Measurements from ENCODE around the gene POLR3K.
"Not testable (repeated sequence)": the region's sequence is repeated elsewhere in the genome, so short reads cannot be mapped to it uniquely, and the experiment has no call there.

The POLR3K gene

DNA sequence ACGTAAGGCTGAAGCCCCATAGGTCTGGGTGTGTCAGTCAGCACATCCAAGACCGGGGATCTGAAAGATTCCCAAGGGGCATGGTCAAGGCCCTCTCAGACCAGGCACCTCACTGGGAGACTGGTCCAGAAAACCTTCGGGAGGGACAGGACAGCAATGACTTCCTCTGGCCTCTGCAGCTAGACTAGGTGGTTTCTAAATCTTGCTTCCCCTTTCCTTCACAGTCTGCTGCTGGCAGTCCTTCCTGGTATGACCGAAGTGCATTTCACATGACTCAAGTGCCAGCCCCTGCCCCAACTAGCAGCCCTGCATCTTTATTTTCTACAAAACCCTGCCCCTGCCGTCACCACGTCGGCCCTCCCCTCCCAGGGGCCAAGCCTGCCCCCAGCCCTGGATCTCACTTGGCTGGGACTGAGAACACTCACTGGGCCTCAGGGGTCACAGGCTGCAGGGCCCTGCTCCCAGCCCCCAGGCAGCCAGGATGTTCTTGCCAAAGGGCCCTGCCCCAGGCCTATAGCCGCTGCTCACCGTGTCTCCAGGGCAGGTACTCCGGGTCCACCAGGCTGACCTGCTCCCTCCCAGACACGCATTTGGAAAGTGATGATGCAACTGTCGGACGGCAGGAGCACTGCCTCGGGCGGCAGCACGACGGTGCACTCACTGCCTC lies 18.3 kb downstream of the POLR3K start:
- Histone ChIP-seq H3K27ac (no peak overlapping the region), H3K4me3 (no peak overlapping the region)
- no peak for DNase-seq (ENCODE audit: low spot score)
- TF ChIP-seq, protein P1, sequence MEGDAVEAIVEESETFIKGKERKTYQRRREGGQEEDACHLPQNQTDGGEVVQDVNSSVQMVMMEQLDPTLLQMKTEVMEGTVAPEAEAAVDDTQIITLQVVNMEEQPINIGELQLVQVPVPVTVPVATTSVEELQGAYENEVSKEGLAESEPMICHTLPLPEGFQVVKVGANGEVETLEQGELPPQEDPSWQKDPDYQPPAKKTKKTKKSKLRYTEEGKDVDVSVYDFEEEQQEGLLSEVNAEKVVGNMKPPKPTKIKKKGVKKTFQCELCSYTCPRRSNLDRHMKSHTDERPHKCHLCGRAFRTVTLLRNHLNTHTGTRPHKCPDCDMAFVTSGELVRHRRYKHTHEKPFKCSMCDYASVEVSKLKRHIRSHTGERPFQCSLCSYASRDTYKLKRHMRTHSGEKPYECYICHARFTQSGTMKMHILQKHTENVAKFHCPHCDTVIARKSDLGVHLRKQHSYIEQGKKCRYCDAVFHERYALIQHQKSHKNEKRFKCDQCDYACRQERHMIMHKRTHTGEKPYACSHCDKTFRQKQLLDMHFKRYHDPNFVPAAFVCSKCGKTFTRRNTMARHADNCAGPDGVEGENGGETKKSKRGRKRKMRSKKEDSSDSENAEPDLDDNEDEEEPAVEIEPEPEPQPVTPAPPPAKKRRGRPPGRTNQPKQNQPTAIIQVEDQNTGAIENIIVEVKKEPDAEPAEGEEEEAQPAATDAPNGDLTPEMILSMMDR (IDR thresholded peaks at IDR 0.05) = no peak

DNA sequence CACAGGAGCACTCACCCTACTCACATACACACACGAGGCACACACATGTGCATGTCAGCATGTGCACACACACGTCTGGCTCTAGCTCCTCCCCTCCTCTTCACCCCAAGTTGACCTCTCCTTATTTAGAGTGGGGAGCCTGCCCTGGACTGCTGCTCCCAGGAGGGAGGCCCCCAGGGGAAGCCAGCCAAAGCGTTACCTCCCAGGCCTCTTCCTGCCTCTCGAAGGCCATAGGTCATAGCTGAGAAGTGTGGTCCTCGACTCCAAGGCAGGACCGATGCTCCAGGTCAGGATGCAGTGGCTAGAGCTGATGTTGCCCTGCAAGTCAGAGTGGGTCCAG lies 18.8 kb downstream of the POLR3K start:
- no peak for DNase-seq (ENCODE audit: low spot score)
- Histone ChIP-seq H3K4me3 (no peak overlapping the region), H3K27ac (no peak overlapping the region)
- TF ChIP-seq, protein P1 (IDR thresholded peaks at IDR 0.05) = no peak

GRCh38 chr16:33877-34647 lies 19.3 kb downstream of the POLR3K start:
- TF ChIP-seq, protein P1 (IDR thresholded peaks at IDR 0.05) = no peak
- Histone ChIP-seq H3K27ac (no peak overlapping the region), H3K4me3 (no peak overlapping the region)
- DNase-seq (ENCODE audit: low spot score) = no peak

GRCh38 chr16:33154-33876 lies 20.1 kb downstream of the POLR3K start:
- not testable (repeated sequence) for H3K4me3 ChIP-seq; H3K27ac ChIP-seq; DNase-seq (ENCODE audit: low spot score)

DNA sequence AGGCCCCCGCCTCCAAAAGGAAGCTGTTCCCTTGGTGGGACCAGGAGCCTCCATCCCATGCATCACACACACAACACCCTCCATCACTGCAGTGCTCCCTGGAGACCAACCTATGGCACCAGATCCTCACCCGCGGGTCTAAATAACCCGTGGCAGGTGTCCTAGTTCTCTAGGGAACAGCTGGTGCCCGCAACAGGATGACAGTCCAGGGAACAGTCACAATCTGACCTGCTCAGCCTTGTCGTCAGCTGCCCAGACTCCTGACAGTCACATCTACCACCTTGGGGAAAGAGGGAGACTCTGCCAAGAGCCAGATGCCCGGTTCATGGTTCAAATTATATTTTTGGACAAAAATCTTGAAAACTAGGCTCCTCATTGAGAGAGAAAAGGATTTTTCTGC lies 22.8 kb downstream of the POLR3K start:
- not testable (repeated sequence) for H3K27ac ChIP-seq; H3K4me3 ChIP-seq; DNase-seq (ENCODE audit: low spot score)

GRCh38 chr16:25926-26348 lies 27.5 kb downstream of the POLR3K start:
- H3K27ac ChIP-seq; H3K4me3 ChIP-seq; DNase-seq (ENCODE audit: low spot score): not testable (repeated sequence)

DNA sequence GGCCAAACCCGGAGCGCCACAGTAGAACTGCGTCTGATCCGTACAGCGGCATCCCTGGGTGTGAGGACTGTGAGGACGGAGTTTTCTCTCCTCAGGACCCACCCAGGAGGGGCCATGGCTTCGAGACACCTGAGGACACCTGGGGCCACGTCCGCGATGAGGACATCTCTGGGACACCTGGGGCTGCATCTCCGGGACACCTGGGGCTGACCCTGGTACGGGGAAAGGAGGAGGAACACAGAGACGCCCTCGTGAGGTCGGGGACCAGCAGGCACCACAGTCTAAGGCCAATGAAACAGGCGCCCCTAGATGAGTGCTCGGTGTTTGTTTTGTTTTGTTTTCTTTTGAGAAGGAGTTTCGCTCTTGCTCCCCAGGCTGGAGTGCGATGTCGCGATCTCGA lies 29.3 kb downstream of the POLR3K start:
- H3K27ac ChIP-seq; H3K4me3 ChIP-seq; DNase-seq (ENCODE audit: low spot score): not testable (repeated sequence)

DNA sequence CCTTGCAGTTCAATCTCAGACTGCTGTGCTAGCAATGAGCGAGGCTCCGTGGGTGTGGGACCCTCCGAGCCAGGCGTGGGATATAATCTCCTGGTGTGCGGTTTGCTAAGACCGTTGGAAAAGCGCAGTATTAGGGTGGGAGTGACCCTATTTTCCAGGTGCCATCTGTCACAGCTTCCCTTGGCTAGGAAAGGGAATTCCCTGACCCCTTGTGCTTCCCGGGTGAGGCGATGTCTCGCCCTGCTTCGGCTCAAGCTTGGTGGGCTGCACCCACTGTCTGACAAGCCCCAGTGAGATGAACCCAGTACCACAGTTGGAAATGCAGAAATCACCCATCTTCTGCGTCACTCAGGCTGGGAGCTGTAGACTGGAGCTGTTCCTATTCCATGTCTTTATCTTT lies 32.5 kb downstream of the POLR3K start:
- H3K4me3 ChIP-seq; H3K27ac ChIP-seq; DNase-seq (ENCODE audit: low spot score): not testable (repeated sequence)

DNA sequence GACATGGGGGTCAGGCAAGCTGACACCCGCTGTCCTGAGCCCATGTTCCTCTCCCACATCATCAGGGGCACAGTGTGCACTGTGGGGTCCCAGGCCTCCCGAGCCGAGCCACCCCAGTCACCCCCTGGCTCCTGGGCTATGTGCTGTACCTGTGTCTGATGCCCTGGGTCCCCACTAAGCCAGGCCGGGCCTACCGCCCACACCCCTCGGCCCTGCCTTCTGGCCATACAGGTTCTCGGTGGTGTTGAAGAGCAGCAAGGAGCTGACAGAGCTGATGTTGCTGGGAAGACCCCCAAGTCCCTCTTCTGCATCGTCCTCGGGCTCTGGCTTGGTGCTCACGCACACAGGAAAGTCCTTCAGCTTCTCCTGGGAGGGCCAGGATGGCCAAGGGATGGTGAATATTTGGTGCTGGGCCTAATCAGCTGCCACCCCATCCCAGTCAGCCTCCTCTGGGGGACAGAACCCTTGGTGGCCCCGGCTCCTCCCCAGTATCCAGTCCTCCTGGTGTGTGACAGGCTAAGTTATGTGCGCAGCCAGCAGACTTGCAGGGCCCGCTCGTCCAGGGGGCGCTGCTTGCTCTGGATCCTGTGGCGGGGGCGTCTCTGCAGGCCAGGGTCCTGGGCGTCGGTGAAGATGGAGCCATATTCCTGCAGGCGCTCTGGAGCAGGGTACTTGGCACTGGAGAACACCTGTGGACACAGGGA lies 36.2 kb downstream of the POLR3K start:
- not testable (repeated sequence) for H3K27ac ChIP-seq; H3K4me3 ChIP-seq; DNase-seq (ENCODE audit: low spot score)

DNA sequence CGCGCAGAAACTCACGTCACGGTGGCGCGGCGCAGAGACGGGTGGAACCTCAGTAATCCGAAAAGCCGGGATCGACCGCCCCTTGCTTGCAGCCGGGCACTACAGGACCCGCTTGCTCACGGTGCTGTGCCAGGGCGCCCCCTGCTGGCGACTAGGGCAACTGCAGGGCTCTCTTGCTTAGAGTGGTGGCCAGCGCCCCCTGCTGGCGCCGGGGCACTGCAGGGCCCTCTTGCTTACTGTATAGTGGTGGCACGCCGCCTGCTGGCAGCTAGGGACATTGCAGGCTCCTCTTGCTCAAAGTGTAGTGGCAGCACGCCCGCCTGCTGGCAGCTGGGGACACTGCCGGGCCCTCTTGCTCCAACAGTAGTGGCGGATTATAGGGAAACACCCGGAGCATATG lies 42.6 kb downstream of the POLR3K start:
- TF ChIP-seq, protein P1 (IDR thresholded peaks at IDR 0.05) = peak; percentile 39
- not testable (repeated sequence) for H3K27ac ChIP-seq; DNase-seq (ENCODE audit: low spot score); H3K4me3 ChIP-seq
